ENCODE measurements around the gene TMEM131L.

- TF ChIP-seq CTCF (IDR thresholded peaks at IDR 0.05) (no peak), POLR2AphosphoS5 (IDR thresholded peaks at IDR 0.05) (no peak)
Observed at GRCh38 chr4:153553155-153553818, 87.1 kb downstream of the TMEM131L start.
